Spleen (tissue), 11 donors: Measurements from ENCODE around the gene MATN3. TPM values are rescaled to one million over a fixed set of nuclear protein-coding genes. Genes with fewer than 3 reads are reported as not detected.

Experiments used
- DNase-seq: peaks from one replicate; pipeline ENCODE4 v3.0.0-alpha.2; 2020
- H3K27ac ChIP-seq, 8 donors: fragments of 200-600 bp; sonication (generic) in 7 of 8; 1 replicate in 4 of 8; 2 replicates in 4 of 8; pipeline versions ENCODE4 v1.5.0 to v1.8.0; 2016 to 2021; ENCODE audit warnings: inconsistent platforms in 4 of 8, mild to moderate bottlenecking in 4 of 8, moderate library complexity in 1 of 8
- H3K27me3 ChIP-seq, 7 donors: fragments of 200-600 bp; sonication (generic) in 6 of 7; replicated peaks in 1 of 7; 1 replicate in 4 of 7; 2 replicates in 3 of 7; pipeline versions ENCODE4 v1.5.0 to v1.8.0; 2016 to 2021; ENCODE audit warnings: inconsistent platforms in 3 of 7, mild to moderate bottlenecking in 1 of 7
- H3K36me3 ChIP-seq, 6 donors: fragments of 200-600 bp; sonication (generic) in 5 of 6; 1 replicate in 4 of 6; 2 replicates in 2 of 6; pipeline versions ENCODE4 v1.5.0 to v1.8.0; 2016 to 2021; ENCODE audit warnings: inconsistent platforms in 2 of 6
- H3K4me1 ChIP-seq, 6 donors: fragments of 200-600 bp; sonication (generic) in 5 of 6; 1 replicate in 3 of 6; 2 replicates in 3 of 6; pipeline versions ENCODE4 v1.5.0 to v1.8.0; 2016 to 2021; ENCODE audit warnings: inconsistent platforms in 3 of 6
- H3K4me3 ChIP-seq, 8 donors: fragments of 200-600 bp; sonication (generic) in 7 of 8; 1 replicate in 4 of 8; 2 replicates in 4 of 8; pipeline versions ENCODE4 v1.5.0 to v1.8.0; 2016 to 2021; ENCODE audit warnings: inconsistent platforms in 4 of 8, mild to moderate bottlenecking in 4 of 8, moderate library complexity in 2 of 8
- H3K9me3 ChIP-seq, 8 donors: fragments of 200-600 bp; sonication (generic) in 7 of 8; 1 replicate in 4 of 8; 2 replicates in 4 of 8; pipeline versions ENCODE4 v1.5.0 to v1.8.0; 2016 to 2021; ENCODE audit warnings: inconsistent platforms in 4 of 8
- CTCF ChIP-seq, 11 experiments: fragments of 200-600 bp in 7 of 11; fragments of 450-650 bp in 4 of 11; sonication (generic) in 4 of 11; IDR thresholded peaks in 8 of 11; conservative IDR thresholded peaks in 3 of 11; 1 replicate in 7 of 11; 2 replicates in 4 of 11; pipeline versions ENCODE4 v1.4.0 to v1.8.0; 2016 to 2021; ENCODE audit warnings: antibody characterized with exemption in 11 of 11, inconsistent platforms in 4 of 11, mild to moderate bottlenecking in 1 of 11
- POLR2A ChIP-seq, 3 donors: fragments of 450-650 bp; IDR thresholded peaks; one replicate each; pipeline ENCODE4 v1.5.1; 2017; ENCODE audit warnings: antibody characterized with exemption in 3 of 3, mild to moderate bottlenecking in 1 of 3
- POLR2AphosphoS5 ChIP-seq, 3 donors: sonication (generic); formaldehyde crosslinking; IDR thresholded peaks; one replicate each; pipeline ENCODE4 v1.5.1; 2017; ENCODE audit warnings: antibody characterized with exemption in 3 of 3
- WGBS, 5 donors: extraction: QIAGEN DNeasy Blood & Tissue Kit in 3 of 5; methylation state at CpG; one replicate each; pipeline versions ENCODE4 v1.1.5 to v1.1.7; 2013 to 2018; 5-methylcytosine and 5-hydroxymethylcytosine counted together
- intact Hi-C: fragments of 100-400 bp; cut with DNase I; formaldehyde crosslinking; loops from one replicate; pipeline ENCODE4 v1.15.0; 2023; ENCODE audit warnings: low total_unique reads
- polyA plus RNA-seq, 3 donors: library from polyadenylated mRNA; stranded (reverse); fragments of 200-250 nt; gene quantifications; one replicate each; pipeline ENCODE4 v1.2.1, GENCODE V29; 2013
- total RNA-seq, 7 donors: library from RNA; depleted of rRNA in 3 of 7; stranded (reverse); fragments of >200 nt in 3 of 7; fragmentation: NEBNext Ultra II Directional in 4 of 7; extraction: Animal tissue kit (Norgen Biotek cat#: 25700) in 4 of 7; gene quantifications; one replicate each; pipeline versions ENCODE4 v1.1.0 to v1.2.1, GENCODE V29; 2016 to 2021
- donor health status: healthy with polysubstance abuse.
- donor health status: DM: no; HTN: no; CAD: no; lungs with moderate emphysema.
- donor health status: DM: no; HTN: no; CAD: no.
- donor health status: Bipolar disorder and iron deficiency.
- donor health status: healthy.
- donor health status: DM: no; HTN: no; CAD: no.
- donor health status: DM: yes; HTN: yes; CAD: no.

Gene MATN3
- total and polyA plus RNA-seq, 10 donors, result 0.07 to 0.76 (median 0.24) TPM; not detected in 3

- Histone ChIP-seq H3K4me1 (no peaks in the 10 kb centered on the region), H3K27me3 (peaks cover 0 to 7% (median 0%) of the 10 kb centered on the region in 7 donors), H3K4me3 (no peak overlapping the region), H3K36me3 (no peaks in the 10 kb centered on the region), H3K27ac (no peak overlapping the region), H3K9me3 (no peaks in the 10 kb centered on the region)
- WGBS, 5 donors, result 69 to 90% (median 79%) methylated on average over 2 of the region's 2 CpGs
- intact Hi-C loops, result no loop called here
- TF ChIP-seq POLR2AphosphoS5 (IDR thresholded peaks at IDR 0.05) (no peak), CTCF (IDR thresholded peaks at IDR 0.05 in 8 of 11, conservative IDR thresholded peaks at IDR 0.05 in 3 of 11) (no peak), POLR2A (IDR thresholded peaks at IDR 0.05) (no peak)
- no peak for DNase-seq
Measured at GRCh38 chr2:20001361-20001863, 11.1 kb downstream of the MATN3 start.

DNA sequence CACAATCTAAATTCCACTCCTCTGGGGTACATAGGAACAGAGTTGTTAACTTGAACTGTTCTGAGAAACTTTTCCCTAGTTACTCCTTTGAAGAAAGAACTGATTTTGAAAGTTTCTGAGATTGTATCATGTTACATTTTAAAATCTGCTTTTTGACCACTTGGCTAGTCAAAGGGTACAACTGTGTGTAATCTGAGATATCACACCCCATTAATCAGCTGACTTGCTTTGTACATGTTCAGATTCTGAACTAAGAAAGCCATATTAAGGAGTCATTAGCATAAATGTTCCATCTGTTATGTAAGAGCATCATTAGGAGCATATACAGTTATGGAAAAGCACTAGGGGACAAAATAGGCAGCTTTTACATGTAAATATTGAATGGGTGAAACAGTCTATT, 18.7 kb downstream of the MATN3 start:
- intact Hi-C loops, result no loop called here
- no peaks in the 10 kb centered on the region for H3K9me3 ChIP-seq
- no peak for DNase-seq
- no peaks in the 10 kb centered on the region for H3K36me3 ChIP-seq
- TF ChIP-seq CTCF (IDR thresholded peaks at IDR 0.05 in 8 of 11, conservative IDR thresholded peaks at IDR 0.05 in 3 of 11), result no peak
- no peak for TF ChIP-seq POLR2AphosphoS5 (IDR thresholded peaks at IDR 0.05)
- no peak for TF ChIP-seq POLR2A (IDR thresholded peaks at IDR 0.05)
- H3K27ac ChIP-seq, result no peak overlapping the region
- H3K4me3 ChIP-seq, result no peak overlapping the region
- peaks cover 0 to 31% (median 0%) of the 10 kb centered on the region in 7 donors for H3K27me3 ChIP-seq
- H3K4me1 ChIP-seq, result peaks cover 6 to 20% (median 16%) of the 10 kb centered on the region in 6 donors

- Histone ChIP-seq H3K4me3 (no peak overlapping the region), H3K27ac (no peak overlapping the region), H3K9me3 (no peaks in the 10 kb centered on the region), H3K36me3 (no peaks in the 10 kb centered on the region), H3K27me3 (peaks cover 0 to 24% (median 0%) of the 10 kb centered on the region in 7 donors), H3K4me1 (peaks cover 6 to 31% (median 21%) of the 10 kb centered on the region in 6 donors)
- no peak for DNase-seq
- TF ChIP-seq POLR2A (IDR thresholded peaks at IDR 0.05), result no peak
- TF ChIP-seq POLR2AphosphoS5 (IDR thresholded peaks at IDR 0.05), result no peak
- TF ChIP-seq CTCF (IDR thresholded peaks at IDR 0.05 in 8 of 11, conservative IDR thresholded peaks at IDR 0.05 in 3 of 11), result no peak
- WGBS, 5 donors, result 76 to 96% (median 84%) methylated on average over 1 of the region's 1 CpG
- intact Hi-C loops, result no loop called here
Measured at GRCh38 chr2:19991895-19992294, 20.6 kb downstream of the MATN3 start.

- DNase-seq, result no peak
- WGBS, 5 donors, result 23 to 30% (median 27%) methylated on average over 10 of the region's 10 CpGs
- intact Hi-C loops, result no loop called here
Measured at GRCh38 chr2:19990416-19990728, 22.1 kb downstream of the MATN3 start.

More at GRCh38 chr2:19990416-19990728, 22.1 kb downstream of the MATN3 start:
- peaks cover 0 to 24% (median 0%) of the 10 kb centered on the region in 7 donors for H3K27me3 ChIP-seq
- peak overlapping the region in 7 of 8 donors; percentile 24 to 81 (median 63) for H3K27ac ChIP-seq
- H3K4me3 ChIP-seq, result peak overlapping the region; percentile 48 to 92 (median 76)
- no peaks in the 10 kb centered on the region for H3K36me3 ChIP-seq
- no peak for TF ChIP-seq CTCF (IDR thresholded peaks at IDR 0.05 in 8 of 11, conservative IDR thresholded peaks at IDR 0.05 in 3 of 11)
- H3K9me3 ChIP-seq, result no peaks in the 10 kb centered on the region
- H3K4me1 ChIP-seq, result peaks cover 6 to 31% (median 21%) of the 10 kb centered on the region in 6 donors
